Measurements from ENCODE around the gene PELI2.

DNA sequence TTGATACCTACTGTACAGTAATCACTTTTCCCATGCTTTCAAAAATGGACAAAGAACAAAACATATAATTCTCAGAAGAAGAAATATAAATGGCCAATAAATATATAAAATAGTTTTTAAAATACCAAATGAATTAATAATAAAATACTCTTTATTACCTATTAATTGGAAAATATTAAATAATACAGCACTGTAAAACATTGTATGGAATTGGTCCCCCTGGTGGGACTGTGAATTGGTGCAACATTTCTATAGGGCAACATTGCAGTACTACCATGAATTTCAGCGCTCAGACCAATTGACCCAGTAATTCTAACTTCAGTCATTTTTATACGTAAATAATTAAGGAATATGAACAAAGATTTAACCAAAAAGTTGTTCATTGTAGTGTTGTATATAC is 162.6 kb downstream of the PELI2 start:
- TF ChIP-seq, protein P1, sequence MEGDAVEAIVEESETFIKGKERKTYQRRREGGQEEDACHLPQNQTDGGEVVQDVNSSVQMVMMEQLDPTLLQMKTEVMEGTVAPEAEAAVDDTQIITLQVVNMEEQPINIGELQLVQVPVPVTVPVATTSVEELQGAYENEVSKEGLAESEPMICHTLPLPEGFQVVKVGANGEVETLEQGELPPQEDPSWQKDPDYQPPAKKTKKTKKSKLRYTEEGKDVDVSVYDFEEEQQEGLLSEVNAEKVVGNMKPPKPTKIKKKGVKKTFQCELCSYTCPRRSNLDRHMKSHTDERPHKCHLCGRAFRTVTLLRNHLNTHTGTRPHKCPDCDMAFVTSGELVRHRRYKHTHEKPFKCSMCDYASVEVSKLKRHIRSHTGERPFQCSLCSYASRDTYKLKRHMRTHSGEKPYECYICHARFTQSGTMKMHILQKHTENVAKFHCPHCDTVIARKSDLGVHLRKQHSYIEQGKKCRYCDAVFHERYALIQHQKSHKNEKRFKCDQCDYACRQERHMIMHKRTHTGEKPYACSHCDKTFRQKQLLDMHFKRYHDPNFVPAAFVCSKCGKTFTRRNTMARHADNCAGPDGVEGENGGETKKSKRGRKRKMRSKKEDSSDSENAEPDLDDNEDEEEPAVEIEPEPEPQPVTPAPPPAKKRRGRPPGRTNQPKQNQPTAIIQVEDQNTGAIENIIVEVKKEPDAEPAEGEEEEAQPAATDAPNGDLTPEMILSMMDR (conservative IDR thresholded peaks at IDR 0.05 in 1 of 2, IDR thresholded peaks at IDR 0.05 in 1 of 2; ENCODE audit: low read depth in 1 of 2, low read length in 2 of 2): peak in 1 of 2 donors; percentile 29
- no peak for TF ChIP-seq EZH2 (IDR thresholded peaks at IDR 0.05; ENCODE audit: low read length, missing control alignments)
